Neutrophil (primary cell): Measurements from ENCODE around the gene MX1.
"Not testable (repeated sequence)": the region's sequence is repeated elsewhere in the genome, so short reads cannot be mapped to it uniquely, and the experiment has no call there.

Source experiments
- H3K27ac ChIP-seq: fragments of 200-600 bp; sonication (generic); 2 replicates; pipeline ENCODE4 v1.5.1; 2016; ENCODE audit warnings: mild to moderate bottlenecking, moderate library complexity
- H3K27me3 ChIP-seq: fragments of 200-600 bp; sonication (generic); 2 replicates; pipeline ENCODE4 v1.6.0; 2016; ENCODE audit warnings: mild to moderate bottlenecking
- H3K36me3 ChIP-seq: fragments of 200-600 bp; sonication (generic); 2 replicates; pipeline ENCODE4 v1.5.1; 2017
- H3K4me1 ChIP-seq, 2 experiments: fragments of 200-600 bp in 1 of 2; sonication (generic) in 1 of 2; 1 replicate in 1 of 2; 2 replicates in 1 of 2; pipeline versions ENCODE4 v1.5.1 to v1.6.1; 2013 to 2016; ENCODE audit warnings: low read depth in 1 of 2, low read length in 1 of 2, mild to moderate bottlenecking in 1 of 2, moderate library complexity in 1 of 2; ENCODE audit not compliant: control insufficient read depth in 1 of 2, insufficient read depth in 1 of 2
- H3K4me3 ChIP-seq, 2 experiments: fragments of 200-600 bp in 1 of 2; sonication (generic) in 1 of 2; 1 replicate in 1 of 2; 2 replicates in 1 of 2; pipeline ENCODE4 v1.5.1; 2013 to 2016; ENCODE audit warnings: low read depth in 1 of 2, low read length in 1 of 2, mild to moderate bottlenecking in 1 of 2, moderate library complexity in 1 of 2
- H3K9me3 ChIP-seq: fragments of 200-600 bp; sonication (generic); 2 replicates; pipeline ENCODE4 v1.5.1; 2016
- TF ChIP-seq, protein P1 (sequence below): fragments of 200-600 bp; sonication (generic); IDR thresholded peaks from 2 replicates; pipeline ENCODE4 v1.5.1; 2016; ENCODE audit warnings: antibody characterized with exemption

MX1 gene

DNA sequence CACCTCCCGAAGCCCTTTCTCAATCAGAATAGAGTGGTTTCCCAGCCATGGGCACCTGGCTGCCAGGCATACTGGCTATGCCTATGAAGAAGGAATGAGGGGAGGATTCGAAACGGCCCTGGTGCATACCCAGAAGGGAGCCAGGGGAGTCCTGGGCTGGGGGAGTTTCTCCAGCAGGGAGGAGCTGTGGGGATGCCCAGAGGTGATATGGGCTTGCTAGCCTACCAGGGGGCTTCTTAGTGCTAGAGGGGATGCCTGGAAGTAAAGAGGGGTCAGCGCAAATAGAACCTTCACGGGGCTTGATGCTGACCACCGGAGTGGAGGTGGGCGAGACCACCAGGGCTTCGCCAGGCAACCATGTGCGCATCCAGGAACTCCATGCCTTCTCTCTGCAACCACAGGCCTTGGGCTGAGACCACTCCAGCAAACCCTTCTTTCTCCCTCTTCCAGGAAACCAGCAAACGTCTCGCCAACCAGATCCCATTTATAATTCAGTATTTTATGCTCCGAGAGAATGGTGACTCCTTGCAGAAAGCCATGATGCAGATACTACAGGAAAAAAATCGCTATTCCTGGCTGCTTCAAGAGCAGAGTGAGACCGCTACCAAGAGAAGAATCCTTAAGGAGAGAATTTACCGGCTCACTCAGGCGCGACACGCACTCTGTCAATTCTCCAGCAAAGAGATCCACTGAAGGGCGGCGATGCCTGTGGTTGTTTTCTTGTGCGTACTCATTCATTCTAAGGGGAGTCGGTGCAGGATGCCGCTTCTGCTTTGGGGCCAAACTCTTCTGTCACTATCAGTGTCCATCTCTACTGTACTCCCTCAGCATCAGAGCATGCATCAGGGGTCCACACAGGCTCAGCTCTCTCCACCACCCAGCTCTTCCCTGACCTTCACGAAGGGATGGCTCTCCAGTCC is 18.2 kb upstream of the MX1 start:
- TF ChIP-seq, protein P1, sequence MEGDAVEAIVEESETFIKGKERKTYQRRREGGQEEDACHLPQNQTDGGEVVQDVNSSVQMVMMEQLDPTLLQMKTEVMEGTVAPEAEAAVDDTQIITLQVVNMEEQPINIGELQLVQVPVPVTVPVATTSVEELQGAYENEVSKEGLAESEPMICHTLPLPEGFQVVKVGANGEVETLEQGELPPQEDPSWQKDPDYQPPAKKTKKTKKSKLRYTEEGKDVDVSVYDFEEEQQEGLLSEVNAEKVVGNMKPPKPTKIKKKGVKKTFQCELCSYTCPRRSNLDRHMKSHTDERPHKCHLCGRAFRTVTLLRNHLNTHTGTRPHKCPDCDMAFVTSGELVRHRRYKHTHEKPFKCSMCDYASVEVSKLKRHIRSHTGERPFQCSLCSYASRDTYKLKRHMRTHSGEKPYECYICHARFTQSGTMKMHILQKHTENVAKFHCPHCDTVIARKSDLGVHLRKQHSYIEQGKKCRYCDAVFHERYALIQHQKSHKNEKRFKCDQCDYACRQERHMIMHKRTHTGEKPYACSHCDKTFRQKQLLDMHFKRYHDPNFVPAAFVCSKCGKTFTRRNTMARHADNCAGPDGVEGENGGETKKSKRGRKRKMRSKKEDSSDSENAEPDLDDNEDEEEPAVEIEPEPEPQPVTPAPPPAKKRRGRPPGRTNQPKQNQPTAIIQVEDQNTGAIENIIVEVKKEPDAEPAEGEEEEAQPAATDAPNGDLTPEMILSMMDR: no peak
- H3K27me3 ChIP-seq: no peaks in the 10 kb centered on the region
- peaks cover 2% of the 10 kb centered on the region for H3K9me3 ChIP-seq
- peaks cover 89% of the 10 kb centered on the region for H3K36me3 ChIP-seq
- peaks cover 11 to 17% of the 10 kb centered on the region in 2 experiments for H3K4me1 ChIP-seq
- H3K27ac ChIP-seq: no peak overlapping the region
- H3K4me3 ChIP-seq: no peak overlapping the region

DNA sequence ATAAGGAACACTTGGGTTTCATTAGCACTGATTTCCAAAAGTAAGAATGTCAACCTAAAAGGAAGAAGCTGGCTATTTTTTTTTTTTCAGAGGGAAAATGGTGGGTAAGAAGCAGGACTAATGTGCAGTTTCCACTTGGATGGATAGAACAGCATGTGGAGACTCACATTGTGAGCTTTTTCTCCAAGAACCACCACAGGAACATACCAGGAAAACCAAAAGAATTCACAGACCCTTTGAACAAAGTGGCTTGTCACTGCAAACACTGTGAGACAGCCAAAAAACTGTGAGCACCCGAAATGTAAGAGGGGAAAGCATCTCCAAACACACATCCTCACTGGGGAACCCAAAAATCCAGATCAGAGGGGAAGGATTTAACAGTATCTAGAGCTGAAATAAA is 15.7 kb upstream of the MX1 start:
- Histone ChIP-seq H3K4me1 (peaks cover 11 to 13% of the 10 kb centered on the region in 2 experiments), H3K27ac (no peak overlapping the region), H3K36me3 (peaks cover 64% of the 10 kb centered on the region), H3K4me3 (no peak overlapping the region), H3K27me3 (no peaks in the 10 kb centered on the region), H3K9me3 (peaks cover 2% of the 10 kb centered on the region)
- TF ChIP-seq, protein P1: no peak

- Histone ChIP-seq H3K27me3 (no peaks in the 10 kb centered on the region), H3K4me3 (no peak overlapping the region), H3K36me3 (peaks cover 58% of the 10 kb centered on the region), H3K27ac (peak overlapping the region; percentile 6), H3K4me1 (peaks cover 10 to 11% of the 10 kb centered on the region in 2 experiments), H3K9me3 (peaks cover 2% of the 10 kb centered on the region)
- TF ChIP-seq, protein P1: no peak
Measured at GRCh38 chr21:41410767-41411448, 15.1 kb upstream of the MX1 start.

DNA sequence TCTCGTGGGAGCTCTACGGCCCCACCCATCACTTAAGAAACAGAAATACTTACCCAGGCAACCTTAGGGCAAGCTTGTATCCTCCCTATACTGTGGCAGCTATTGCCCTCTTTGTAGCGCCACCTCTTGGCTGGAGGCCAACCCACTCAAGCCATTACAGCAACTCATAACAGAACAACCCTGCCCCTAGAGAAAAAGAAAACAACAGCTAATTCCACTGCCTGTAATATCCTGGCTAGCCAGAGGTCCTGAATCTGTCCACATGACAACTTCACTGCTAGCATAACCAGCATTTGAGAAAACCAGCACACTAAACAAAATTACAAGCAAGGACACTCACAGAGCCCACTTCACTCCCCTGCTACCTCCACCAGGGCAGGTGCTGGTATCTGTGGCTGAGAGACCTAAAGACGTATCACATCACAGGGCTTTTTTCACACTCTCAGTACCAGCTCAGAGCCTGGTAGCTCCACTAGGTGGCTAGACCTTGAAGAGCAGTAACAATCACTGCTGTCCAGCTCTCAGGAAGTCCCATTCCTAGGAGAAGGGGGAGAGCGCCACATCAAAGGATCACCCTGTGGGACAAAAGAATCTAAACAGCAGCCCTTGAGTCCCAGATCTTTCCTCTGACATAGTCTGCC is 14.5 kb upstream of the MX1 start:
- TF ChIP-seq, protein P1: no peak
- H3K27me3 ChIP-seq: no peaks in the 10 kb centered on the region
- H3K36me3 ChIP-seq: peaks cover 51% of the 10 kb centered on the region

GRCh38 chr21:41417505-41417904 is 8.5 kb upstream of the MX1 start:
- H3K4me3 ChIP-seq, H3K27me3 ChIP-seq, H3K36me3 ChIP-seq, H3K9me3 ChIP-seq, H3K27ac ChIP-seq: not testable (repeated sequence)
- H3K4me1 ChIP-seq: peaks cover 22 to 23% of the 10 kb centered on the region in 2 experiments

More for the DNA sequence above, 14.5 kb upstream of the MX1 start:
- Histone ChIP-seq H3K27ac (peak overlapping the region; percentile 6), H3K9me3 (peaks cover 2% of the 10 kb centered on the region), H3K4me1 (peaks cover 3 to 5% of the 10 kb centered on the region in 2 experiments), H3K4me3 (no peak overlapping the region)
